ENCODE data around the gene NUP50.
"Not testable (repeated sequence)": the region's sequence is repeated elsewhere in the genome, so short reads cannot be mapped to it uniquely, and the experiment has no call there.

NUP50 gene

DNA sequence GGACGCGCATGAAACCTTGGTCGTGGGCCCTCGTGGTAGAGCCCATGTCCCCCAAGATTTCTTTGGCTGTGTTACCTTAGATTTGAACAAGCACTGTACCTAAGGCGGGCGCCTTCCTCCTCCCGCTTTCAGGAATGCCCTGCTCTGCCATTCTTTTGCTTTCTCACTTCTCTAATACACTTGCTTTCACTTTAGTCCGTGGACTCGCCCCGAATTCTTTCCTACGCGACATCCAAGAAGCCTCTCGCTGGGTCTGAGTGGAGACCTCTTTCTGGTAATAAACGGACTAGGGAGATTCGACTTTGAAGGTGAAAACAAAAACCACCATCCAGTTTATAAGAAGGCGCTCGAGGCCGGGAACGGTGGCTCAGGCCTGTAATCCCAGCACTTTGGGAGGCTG lies 1.2 kb upstream of the NUP50 start:
- DNase-seq = no peak

DNA sequence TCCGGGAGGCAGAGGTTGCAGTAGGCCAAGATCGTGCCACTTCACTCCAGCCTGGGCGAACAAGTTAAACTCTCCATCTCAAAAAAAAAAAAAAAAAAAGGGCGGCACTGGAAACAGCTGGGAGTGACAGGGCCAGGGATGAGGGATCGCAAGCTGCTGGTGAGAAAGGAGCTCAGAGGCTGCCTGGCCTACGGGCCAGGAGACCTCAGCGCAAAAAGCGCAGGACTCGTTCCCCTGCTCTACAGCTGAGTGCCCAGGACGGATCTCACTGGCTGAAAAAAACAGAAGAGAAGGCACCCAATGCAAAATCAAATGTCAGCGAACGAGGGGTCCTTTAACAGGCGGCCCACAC lies 650 bp upstream of the NUP50 start:
- no peak for DNase-seq

DNA sequence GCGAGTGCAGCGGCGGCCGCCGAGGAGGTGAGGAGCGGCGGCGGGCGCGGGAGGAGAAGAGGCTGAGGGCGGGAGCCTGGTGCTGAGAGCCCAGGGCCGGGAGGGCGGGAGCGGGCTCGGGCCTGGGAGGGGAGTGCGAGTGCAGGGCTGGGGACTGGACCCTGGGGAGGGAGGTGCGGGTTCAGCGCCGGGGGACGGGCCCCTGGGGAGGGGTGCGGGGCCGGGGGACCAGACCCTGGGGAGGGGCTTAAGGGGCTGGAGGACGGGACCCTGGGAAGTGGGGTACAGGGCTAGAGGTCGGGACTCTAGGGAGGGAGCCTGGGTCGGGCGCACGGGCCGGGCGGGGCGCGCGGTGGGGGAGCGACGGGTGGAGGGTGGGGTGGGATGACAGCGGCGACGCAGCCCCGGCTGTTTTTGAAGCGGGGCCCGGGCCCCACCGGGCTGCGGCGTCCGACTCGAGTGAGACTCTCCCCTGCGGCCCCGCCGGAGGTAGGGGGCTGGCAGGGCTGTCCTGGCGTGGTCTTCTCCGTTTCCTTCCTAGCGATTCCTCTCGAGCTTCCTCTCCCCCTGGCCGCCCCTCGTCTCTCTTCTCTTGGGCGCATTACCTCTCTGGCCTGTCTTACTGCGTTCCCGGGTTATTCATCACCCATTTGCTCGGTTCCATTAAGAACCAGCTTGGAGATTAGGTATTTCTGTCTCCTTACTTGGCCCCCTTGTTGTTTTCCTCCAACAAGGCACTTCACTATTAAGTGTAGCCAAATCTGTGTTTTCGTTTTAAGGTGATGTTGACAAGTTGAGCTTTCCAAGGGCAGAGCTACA lies 754 bp downstream of the NUP50 start:
- peak in 1 of 2 donors; percentile 31 for DNase-seq

DNA sequence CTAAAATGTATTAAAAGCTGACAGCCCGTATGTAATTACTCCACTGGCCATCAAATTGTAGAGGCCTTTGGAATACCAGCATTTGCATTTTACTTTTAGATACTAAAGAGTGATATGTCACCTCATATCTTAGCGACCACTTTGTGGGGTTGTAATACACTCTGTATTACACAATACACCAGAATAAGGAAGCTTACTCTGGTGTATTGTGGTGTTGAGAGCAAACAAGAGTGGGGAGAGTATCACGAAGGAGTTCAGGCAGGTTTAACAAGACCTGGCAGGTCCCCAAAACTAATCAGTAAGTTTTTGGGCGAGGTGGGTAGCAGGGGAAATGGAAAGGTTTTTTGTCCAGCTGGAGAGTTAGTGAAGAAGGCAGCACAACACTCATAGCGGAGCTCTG lies 3.2 kb downstream of the NUP50 start:
- DNase-seq = no peak

DNA sequence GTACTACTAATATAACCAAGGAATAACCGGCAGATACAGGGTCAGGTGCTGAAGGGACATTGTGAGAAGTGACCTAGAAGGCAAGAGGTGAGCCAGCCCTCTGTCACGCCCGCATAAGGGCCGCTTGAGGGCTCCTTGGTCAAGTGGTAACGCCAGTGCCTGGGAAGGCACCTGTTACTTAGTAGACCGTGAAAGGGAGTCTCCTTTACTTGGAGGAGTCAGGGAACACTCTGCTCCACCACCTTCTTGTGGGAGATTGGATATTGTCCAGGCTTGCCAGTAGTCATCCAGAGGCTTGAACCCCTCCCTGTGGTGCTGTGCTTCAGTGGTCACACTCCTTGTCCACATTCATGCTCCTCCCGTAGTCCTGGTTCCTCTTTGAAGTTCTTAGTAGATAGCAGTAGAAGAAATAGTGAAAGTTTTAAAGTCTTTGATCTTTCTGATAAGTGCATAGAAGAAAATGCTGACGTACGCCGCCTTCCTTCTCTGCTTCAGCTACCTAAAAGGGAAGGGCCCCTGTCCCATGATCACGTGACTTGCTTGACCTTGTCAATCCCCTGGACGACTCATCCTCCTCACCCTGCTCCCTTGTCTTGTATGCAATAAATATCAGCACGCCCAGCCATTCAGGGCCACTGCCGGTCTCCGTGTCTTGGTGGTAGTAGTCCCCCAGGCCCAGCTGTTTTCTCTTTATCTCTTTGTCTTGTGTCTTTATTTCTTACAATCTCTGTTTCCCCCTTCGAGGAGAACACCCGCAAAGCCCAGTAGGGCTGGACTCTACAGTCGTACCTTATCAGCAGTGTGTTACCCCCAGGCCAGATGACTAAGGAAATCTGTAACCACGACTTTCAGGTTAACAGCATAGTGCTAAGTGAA lies 6.1 kb downstream of the NUP50 start:
- no peak for DNase-seq

DNA sequence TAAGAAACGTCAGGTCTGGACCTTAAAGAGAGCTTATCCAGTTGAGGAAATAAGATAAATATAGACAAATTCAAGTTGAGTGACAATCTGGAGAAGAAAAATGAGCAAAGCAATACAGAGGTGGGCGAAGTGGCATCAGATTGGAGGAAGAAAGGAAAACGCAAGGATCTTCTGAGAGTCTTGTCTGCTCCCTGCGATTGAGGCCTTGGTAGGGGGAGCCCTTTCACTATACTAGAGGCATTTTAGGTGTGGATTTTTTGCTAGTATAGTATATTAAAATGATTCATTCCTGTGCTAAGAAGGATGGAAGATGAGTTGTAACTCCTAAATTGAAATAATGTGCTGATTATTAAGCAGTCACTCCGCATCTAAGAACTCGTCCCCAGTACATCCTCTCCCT lies 8.1 kb downstream of the NUP50 start:
- DNase-seq = no peak

DNA sequence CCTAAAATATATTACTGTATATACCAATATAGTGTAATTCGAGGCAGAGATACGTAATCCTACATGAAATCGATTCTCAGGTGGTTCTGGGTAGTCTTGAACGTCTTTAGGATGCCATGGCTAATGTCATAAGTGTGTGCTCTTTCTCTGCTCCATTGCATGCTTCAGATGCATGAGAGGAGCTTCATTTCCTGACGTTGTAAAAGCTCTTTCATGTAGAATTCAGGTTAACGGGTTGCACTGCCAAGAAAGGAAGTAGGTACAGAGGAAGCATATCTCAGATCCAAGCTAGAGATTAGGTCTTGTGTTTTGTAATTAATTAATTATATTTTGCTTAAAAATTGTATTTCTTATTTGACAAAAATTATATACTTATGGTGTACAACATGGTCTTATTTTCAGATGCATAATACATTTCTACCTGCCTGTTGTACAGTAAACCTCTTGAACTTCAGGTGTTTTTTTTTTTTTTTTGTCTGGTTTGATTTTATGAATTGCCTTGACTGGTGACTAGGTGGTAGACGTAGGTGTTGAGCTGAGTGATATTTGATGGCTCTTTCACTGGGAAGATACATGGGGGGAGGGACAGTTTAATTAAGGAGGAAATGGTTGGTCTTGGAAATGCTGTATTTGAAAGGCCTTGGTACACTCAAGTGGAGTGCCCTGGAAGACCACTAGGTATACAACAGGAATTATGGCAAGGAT lies 9.3 kb downstream of the NUP50 start:
- no peak for DNase-seq

DNA sequence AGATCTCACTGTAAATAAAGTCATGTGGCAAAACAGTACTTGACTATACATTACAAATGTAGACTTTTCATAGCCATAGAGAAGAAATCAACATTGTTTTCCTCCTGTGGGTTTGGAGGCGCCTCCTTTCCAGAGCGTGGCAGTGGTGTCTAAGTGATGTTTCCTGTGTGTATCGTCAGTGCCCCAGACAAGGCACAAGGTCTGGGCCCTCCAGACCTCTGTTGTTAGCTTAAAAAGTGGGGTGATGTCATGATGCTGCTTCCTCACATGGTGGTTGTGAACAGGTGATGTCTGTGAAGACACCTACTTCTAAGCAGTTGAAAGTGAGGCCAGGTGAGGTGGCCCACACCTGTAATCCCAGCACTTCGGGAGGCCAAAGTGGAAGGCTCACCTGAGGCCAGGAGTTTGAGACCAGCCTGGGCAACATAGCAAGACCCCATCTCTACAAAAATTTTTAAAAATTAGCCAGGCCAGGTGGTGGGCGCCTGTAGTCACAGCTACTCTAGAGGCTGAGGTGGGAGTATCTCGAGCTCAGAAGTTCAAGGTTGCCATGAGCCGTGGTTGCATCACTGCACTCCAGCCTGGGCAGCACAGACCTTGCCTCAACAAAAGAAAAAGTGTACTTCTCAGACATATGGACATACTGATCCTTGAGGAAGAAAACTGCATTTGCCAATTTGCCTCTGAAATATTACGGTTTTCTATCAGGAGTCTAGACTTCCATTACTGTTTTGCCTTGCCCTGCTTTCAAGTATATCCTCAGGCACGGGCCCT lies 15.7 kb downstream of the NUP50 start:
- DNase-seq = no peak

DNA sequence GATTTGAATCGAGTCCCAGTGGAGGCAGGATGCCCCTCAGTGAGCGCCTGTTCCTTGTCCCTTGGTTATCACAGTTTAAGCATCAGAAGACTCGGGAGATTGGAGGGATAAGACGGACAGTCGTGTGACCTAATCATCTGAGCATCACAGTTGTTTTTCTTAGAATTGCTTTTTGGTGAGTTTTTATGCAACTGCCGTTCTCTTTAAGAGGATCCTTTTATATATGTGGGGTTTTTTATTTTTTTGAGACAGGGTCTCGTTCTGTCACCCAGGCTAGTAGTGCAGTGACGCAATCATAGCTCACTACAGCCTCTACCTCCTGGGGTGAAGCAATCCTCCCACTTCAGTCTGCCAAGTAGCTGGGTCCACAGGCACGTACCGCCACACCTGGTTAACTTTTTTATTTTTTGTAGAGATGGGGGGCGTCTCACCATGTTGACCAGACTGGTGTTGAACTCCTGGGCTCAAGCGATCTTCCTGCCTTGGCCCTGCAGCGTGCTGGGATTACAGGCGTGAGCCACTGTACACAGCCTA lies 16.5 kb downstream of the NUP50 start:
- DNase-seq = no peak

DNA sequence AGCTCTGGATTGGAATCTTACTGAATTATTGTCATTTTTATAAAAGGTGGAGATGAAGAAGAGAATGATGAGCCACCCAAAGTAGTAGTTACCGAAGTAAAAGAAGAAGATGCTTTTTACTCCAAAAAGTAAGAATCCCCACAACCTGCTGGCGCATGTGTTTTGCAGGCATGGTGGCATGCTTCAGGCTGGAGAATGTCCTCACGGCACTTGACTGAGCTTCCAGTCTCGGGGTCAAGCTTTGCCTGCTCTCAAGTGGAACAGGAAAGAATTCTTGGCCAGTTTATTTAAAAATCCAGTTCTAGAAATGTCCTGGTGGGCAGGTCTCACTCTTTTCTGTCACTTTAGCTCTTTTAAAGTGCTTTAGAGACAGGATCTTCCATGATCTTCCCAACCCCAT lies 17.5 kb downstream of the NUP50 start:
- no peak for DNase-seq

DNA sequence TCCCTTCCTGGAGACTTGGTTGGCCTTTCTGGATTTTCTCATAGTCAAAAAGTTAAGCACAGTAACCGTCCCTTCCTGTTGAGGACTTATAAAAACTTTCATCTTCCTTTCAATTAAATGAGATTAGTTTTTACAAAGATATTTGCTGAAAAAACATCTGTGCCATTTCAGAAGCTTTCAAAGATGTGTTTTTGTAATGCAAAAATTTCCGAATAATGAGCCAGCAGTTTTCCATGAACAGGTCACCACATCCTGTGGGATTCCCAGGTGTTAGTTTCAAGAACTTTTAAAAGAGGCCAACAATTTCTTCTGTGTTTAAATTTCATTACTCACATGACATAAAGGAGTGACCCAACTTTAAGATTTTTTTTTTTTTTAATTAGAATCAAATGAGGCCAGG lies 18.0 kb downstream of the NUP50 start:
- no peak for DNase-seq

DNA sequence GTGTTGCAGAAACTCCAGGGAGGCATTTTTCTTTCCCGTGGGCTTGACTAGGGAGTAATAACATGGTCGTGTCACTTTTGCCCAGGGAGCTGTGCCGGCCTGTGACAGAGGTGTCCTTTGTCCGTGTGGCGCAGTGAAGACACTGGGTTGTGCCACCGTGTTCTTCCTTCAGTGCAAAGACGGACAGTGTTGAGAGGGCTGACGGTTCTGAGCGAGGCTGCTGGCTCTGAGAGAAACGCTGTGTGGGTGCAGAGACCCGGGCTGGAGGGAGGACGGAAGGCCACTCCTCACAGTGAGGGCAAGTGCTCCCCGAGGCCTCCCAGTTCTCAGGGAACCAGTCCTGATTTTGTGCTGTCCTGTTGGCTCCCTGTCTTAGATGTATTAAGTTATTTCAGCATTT lies 20.2 kb downstream of the NUP50 start:
- DNase-seq = no peak

DNA sequence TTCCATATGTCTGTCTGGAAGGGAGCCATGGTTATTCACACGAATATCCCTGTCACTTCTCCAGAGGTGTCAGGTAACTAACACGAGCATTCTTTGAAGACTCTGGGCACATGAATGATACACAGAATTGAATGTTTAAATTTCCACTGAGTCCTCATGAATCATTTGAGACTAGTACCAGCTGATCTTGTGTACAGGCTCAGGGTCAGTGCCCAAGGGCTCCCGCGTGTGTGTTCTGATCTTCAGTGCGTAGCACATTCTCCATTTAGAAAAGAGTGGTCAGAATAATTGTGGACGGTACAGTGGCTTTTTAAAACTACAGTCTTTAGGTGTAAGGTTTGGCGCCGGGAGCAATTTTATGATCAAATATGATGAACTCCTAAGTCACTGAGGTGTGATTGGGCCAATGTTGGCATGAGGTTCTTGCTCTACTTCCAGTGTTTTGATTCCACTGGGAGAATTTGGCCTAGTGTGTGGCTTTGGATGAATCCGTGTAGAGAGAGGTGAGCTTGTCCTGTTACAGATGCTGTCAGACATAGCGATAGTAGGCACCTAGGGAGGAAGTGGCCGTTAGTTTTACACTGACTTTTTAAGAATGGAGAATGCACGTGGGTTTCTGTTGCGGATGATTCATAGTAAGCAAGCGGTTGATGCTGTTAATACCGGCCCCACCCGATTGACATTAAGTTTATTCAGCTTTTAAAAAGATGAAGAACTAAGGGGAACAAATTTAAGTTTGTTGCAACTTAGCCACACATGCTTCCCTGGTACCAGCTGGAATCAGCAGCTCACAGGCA lies 22.2 kb downstream of the NUP50 start:
- no peak for DNase-seq

DNA sequence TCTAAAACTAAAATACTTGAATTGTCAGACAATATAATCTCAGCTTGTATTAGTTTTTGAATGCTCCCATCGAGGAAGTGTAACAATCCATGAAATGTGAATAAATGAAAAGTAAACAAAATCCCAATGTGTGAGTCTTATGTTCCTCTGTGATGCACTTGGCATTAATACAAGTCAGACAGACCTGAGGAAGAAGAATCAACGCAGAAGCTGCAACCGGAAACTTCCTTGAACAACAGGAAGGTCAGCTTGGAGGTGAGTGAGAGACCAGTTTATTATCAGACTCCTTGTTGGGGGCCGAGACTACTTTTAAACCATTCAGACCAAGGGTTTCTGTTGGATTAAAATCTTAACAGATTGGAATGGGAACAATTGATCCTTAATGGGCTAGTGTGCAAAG lies 24.2 kb downstream of the NUP50 start:
- no peak for DNase-seq

DNA sequence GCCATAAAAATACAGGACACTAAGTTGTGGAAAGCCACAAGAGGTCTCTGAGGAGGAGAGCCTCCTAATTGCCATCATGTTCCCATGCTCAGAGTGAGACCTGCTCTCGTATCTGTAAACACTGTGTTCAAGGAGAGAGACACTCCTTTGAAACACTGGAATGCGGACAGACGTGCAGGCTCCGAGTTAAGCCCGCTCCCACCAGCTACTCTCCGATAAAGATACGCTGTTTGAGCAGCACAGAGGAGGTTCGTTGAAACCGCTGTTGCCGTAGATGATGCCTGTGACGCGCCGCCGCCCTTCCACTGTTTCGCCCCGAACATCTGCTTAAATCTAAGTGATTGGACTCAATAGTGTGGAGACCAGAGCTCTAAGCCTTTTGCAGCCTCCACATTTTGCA lies 25.1 kb downstream of the NUP50 start:
- DNase-seq = no peak

DNA sequence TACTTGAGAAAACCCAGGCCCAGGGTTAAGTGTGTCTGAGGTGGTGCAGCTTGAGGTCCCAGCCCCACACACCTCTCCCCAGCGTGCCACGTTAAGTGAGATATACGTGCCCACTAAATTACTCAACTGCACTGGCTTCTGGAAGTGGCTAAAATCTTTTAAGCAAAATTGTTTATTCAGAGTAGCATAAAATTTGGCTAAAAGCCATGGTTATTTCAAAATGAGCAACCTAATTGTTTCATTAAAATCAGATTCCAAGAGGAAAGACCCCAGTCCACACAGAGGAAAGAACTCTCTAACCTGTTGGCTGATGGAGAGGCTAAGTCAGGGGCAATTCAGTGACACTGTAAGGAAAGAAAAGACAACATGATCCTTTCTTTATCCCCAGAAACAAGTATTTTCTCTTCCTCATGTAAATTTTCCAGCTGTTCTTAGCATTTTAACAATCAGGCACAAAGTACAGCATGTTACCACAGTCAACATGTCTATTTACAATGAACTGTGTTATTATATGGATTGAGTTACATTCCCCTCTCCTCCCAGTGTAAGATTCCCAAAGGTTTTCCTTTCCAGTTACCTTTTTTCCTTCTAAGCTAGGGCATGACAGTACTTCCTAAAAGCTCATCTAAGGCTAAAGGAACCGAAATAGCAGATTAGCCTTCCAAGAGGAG lies 26.6 kb downstream of the NUP50 start:
- DNase-seq = no peak

DNA sequence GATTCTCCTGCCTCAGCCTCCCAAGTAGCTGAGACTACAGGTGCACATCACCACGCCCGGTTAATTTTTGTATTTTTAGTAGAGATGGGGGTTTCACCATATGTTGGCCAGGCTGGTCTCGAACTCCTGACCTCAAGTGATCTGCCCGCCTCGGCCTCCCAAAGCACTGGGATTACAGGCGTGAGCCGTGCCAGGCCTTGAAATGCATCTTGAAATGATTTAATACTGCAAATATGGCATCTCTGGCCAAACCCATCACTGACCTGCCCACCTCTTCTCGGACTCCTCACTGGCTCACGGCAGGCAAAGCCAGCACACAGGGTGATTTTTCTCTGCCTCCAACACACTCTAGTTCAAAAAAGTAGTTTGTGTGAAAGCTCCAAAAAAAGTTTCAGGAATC lies 28.0 kb downstream of the NUP50 start:
- DNase-seq = not testable (repeated sequence)

DNA sequence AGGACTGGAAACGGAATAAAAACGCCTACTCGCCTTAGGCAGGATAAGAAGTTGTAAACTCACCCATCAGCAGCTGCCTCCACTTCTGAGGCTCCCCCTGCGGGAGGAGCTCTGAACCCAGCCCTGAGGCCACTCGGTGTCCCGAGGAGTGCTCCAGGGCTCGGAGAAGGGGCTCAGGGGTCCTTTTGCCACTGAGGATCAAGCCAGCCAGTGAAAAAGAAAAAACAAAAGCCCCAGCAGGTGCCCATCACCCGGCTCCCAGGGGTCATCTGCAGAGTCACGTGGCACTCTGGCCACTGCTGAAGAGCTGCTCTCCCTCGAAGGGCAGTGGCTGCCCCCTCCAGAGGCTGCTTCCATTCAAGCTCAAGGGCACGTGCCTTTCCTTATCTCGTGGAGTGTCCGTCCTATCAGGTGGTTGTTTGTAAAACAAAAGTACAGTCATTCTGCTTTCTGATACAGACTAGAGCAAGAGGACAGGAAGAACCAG lies 29.0 kb downstream of the NUP50 start:
- DNase-seq = no peak

DNA sequence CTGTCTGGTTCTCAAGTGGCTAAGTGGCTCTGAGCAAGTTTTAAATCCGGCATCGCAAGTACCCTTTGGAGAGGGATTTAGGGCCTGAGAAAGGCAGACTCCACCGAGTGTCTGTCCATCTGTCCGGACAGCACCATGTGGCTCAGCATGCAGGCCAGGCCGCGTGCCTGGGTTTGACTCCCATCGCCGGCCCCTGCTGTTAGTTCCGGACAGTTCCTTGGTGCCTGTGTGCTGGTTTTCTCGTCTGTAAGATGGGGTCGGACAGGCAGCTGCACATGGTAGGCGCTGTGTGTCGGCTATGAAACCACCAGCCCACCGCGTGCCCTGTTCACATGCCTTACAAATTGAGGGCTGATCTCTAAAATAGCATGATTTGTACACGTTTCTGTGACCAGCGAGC lies 31.0 kb downstream of the NUP50 start:
- DNase-seq = no peak

DNA sequence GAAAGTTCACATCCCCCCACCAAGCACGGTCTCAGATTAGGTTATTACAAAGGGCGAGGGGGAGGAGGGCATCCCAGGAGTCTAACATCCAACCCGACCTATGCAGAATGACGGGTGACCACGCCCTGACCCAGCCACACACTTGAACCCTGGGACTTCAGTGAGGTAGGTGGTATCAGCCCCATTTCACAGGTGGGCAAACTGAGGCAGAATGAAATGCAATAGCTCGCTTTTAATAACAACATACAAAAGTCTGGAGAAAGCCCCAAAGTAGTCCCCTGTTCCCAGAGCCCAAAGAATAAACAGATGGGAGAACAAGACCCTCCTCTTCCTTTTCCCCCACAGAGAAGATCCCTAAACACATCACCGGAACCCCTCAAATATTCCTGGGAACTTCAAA lies 31.9 kb downstream of the NUP50 start:
- no peak for DNase-seq

DNA sequence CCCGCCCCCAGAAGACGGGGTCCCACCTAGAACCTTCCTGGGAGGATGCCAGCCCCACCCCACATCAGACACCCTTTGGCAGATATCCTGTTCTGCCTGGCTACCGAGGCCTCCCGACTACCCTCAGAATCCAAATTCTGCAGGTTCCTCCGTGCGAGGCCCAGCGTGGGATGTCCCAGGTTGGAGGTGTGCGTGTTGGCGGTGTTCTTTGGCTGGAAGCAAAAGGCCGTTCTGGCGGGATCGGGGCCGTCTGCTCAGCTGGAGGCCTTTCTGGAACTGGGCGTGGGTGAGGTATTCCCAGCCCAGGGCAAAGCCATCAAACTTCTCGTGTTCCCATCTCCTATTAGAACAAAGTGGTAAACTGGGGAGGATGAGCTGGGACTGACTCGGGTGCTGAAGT lies 32.6 kb downstream of the NUP50 start:
- no peak for DNase-seq

Data from bone marrow (tissue), 2 donors.